Measurements from ENCODE around the gene SLC9A5. TPM values are rescaled to one million over a fixed set of nuclear protein-coding genes. Genes with fewer than 3 reads are reported as not detected.

The SLC9A5 gene
- total RNA-seq, 4 donors from 2014 or later = 0.37 to 1.2 (median 0.72) TPM

GRCh38 chr16:67208154-67208896 is 40.5 kb upstream of the SLC9A5 start:
- TF ChIP-seq, protein P1, sequence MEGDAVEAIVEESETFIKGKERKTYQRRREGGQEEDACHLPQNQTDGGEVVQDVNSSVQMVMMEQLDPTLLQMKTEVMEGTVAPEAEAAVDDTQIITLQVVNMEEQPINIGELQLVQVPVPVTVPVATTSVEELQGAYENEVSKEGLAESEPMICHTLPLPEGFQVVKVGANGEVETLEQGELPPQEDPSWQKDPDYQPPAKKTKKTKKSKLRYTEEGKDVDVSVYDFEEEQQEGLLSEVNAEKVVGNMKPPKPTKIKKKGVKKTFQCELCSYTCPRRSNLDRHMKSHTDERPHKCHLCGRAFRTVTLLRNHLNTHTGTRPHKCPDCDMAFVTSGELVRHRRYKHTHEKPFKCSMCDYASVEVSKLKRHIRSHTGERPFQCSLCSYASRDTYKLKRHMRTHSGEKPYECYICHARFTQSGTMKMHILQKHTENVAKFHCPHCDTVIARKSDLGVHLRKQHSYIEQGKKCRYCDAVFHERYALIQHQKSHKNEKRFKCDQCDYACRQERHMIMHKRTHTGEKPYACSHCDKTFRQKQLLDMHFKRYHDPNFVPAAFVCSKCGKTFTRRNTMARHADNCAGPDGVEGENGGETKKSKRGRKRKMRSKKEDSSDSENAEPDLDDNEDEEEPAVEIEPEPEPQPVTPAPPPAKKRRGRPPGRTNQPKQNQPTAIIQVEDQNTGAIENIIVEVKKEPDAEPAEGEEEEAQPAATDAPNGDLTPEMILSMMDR (IDR thresholded peaks at IDR 0.05) = no peak
- DNase-seq (ENCODE audit: low spot score) = no peak
- ATAC-seq (ENCODE audit: low FRiP score) = no peak

DNA sequence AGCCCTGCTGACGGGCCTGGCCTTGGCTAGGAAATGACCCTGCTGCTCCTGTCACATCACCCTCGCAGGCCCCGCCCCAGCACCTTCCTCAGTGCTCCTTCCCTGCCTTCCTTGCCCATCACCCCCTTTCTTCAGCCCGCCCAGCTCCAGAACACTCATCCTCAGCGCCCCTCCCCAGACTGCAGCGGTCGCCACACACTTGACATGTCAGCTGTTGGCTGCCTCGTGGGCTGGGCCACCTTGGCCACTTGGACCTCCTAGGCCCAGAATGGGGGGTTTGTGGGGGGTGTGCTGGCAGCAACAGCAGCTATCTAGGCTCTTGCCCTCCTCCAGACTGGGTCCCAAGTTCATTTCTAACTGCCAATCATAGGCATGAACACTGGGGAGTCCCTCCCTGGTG is 39.2 kb upstream of the SLC9A5 start:
- DNase-seq (ENCODE audit: low spot score) (no peak), ATAC-seq (ENCODE audit: low FRiP score) (no peak)
- TF ChIP-seq, protein P1 (IDR thresholded peaks at IDR 0.05) = no peak

DNA sequence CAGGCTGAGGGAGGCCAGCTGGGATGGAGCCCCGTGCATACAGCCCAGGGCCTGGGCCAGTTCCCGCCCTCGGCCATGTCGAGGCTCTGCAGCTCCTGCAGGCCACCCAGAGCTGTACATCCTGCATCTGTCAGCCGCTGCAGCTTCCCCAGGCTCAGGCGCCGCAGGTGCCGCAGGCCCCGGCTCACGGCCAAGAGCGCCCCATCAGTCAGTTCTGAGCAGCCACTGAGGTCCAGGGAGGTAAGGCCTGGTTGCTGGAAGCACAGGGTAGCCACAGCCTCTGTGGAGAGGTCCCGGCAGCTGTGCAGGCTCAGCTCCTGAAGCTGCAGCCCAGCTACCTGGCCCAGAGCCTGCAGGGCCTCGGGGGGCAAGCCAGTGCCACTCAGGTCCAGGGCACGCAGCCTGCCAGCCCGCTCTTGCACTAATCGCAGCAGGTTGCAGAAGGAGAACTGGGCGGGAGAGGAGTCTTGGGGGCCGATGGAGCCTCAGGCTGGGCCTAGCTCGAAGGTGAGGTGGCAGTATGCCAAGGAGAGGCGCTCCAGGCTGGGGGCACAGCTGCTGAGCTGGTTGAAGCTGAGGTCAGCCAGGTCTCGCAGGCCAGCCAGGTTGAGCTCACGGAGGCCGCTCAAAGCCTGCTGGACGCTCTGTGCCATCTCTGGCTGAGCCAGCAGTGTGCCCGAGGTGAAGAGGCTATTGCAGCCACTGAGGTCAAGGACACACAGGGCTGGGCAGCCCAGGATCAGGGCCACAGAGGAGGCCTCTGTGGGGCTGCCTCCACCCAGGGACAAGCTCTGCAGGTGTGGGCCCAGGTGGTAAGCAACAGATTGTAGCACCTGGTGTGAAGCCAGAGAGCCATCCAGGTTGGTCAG is 38.5 kb upstream of the SLC9A5 start:
- DNase-seq (ENCODE audit: low spot score) (no peak), ATAC-seq (ENCODE audit: low FRiP score) (no peak)
- TF ChIP-seq, protein P1 (IDR thresholded peaks at IDR 0.05) = no peak

- DNase-seq (ENCODE audit: low spot score) (no peak), ATAC-seq (ENCODE audit: low FRiP score) (no peak)
- TF ChIP-seq, protein P1 (IDR thresholded peaks at IDR 0.05) = no peak
These were observed 37.1 kb upstream of the SLC9A5 start for GRCh38 chr16:67211674-67212073.

- no peak for ATAC-seq (ENCODE audit: low FRiP score)
- TF ChIP-seq, protein P1 (IDR thresholded peaks at IDR 0.05) = no peak
- DNase-seq (ENCODE audit: low spot score) = no peak
These were observed 36.0 kb upstream of the SLC9A5 start for GRCh38 chr16:67212766-67213165.

- ATAC-seq (ENCODE audit: low FRiP score) (no peak), DNase-seq (ENCODE audit: low spot score) (no peak)
- TF ChIP-seq, protein P1 (IDR thresholded peaks at IDR 0.05) = no peak
These were observed 35.4 kb upstream of the SLC9A5 start for GRCh38 chr16:67213197-67214019.
